WTC11 (cell line): ENCODE data around the gene KLK1. TPM values are rescaled to one million over a fixed set of nuclear protein-coding genes. Genes with fewer than 3 reads are reported as not detected.

ENCODE experiments used
- ATAC-seq: fragments of 200-7000 bp; cut with Tn5 transposase; 2 replicates; pipeline ENCODE4 v1.10.0; 2021; ENCODE audit warnings: mild to moderate bottlenecking, moderate library complexity
- CTCF ChIA-PET: fragments of 300-600 bp; sonication (Branson Sonifier 250); formaldehyde crosslinking; loops from one replicate; lab custom pipeline; 2021; ENCODE audit warnings: antibody characterized with exemption; lab: Charles Lee
- POLR2A ChIA-PET: fragments of 350-600 bp; sonication (Branson Sonifier 250); formaldehyde crosslinking; loops from one replicate; lab custom pipeline; 2021; ENCODE audit warnings: antibody characterized with exemption; lab: Charles Lee
- DNase-seq: peaks from one replicate; pipeline ENCODE4 v3.0.0; 2021; ENCODE audit warnings: low spot score
- H3K27ac Mint-ChIP-seq: 2 replicates; pipeline ENCODE4 v1.8.0; 2021; ENCODE audit warnings: mixed read lengths
- H3K27me3 Mint-ChIP-seq: 2 replicates; pipeline ENCODE4 v1.8.0; 2021; ENCODE audit warnings: low read depth, mild to moderate bottlenecking, moderate library complexity, mixed read lengths
- H3K36me3 Mint-ChIP-seq: 2 replicates; pipeline ENCODE4 v1.8.0; 2021; ENCODE audit warnings: mixed read lengths
- H3K4me1 Mint-ChIP-seq: 2 replicates; pipeline ENCODE4 v1.8.0; 2022; ENCODE audit warnings: mixed read lengths
- H3K4me3 Mint-ChIP-seq: 2 replicates; pipeline ENCODE4 v1.8.0; 2021; ENCODE audit warnings: mild to moderate bottlenecking, moderate library complexity, mixed read lengths
- H3K9me3 Mint-ChIP-seq: 2 replicates; pipeline ENCODE4 v1.8.0; 2021; ENCODE audit warnings: mixed read lengths
- ARID4B ChIP-seq: sonication (generic); formaldehyde crosslinking; IDR thresholded peaks from 2 replicates; pipeline ENCODE4 v1.8.0; 2023; ENCODE audit warnings: missing genetic modification reagents, mild to moderate bottlenecking, borderline replicate concordance
- E2F1 ChIP-seq: sonication (generic); formaldehyde crosslinking; IDR thresholded peaks from 2 replicates; pipeline ENCODE4 v1.8.0; 2022; ENCODE audit warnings: mild to moderate bottlenecking, missing genetic modification reagents
- ELF4 ChIP-seq: sonication (generic); formaldehyde crosslinking; IDR thresholded peaks from 2 replicates; pipeline ENCODE4 v1.8.1; 2022; ENCODE audit warnings: low read depth, mild to moderate bottlenecking, moderate library complexity, missing genetic modification reagents
- EMX1 ChIP-seq: fragments of 250-450 bp; sonication (Bioruptor Pico); IDR thresholded peaks from 2 replicates; pipeline ENCODE4 v1.8.0; 2021; ENCODE audit warnings: mild to moderate bottlenecking
- FOXJ3 ChIP-seq: sonication (generic); formaldehyde crosslinking; IDR thresholded peaks from 2 replicates; pipeline ENCODE4 v1.9.0; 2021; ENCODE audit warnings: missing genetic modification reagents, mild to moderate bottlenecking, borderline replicate concordance
- FOXP1 ChIP-seq: sonication (generic); formaldehyde crosslinking; IDR thresholded peaks from 2 replicates; pipeline ENCODE4 v1.8.0; 2022; ENCODE audit warnings: missing genetic modification reagents, mild to moderate bottlenecking, moderate library complexity, borderline replicate concordance
- GTF2I ChIP-seq: fragments of 250-450 bp; sonication (Bioruptor Pico); conservative IDR thresholded peaks from 2 replicates; pipeline ENCODE4 v1.4.0; 2021; ENCODE audit warnings: mild to moderate bottlenecking
- JAZF1 ChIP-seq: fragments of 250-450 bp; sonication (Bioruptor Pico); IDR thresholded peaks from 2 replicates; pipeline ENCODE4 v1.9.0; 2021; ENCODE audit warnings: moderate library complexity, mild to moderate bottlenecking, inconsistent platforms
- JUN ChIP-seq: sonication (generic); formaldehyde crosslinking; IDR thresholded peaks from 2 replicates; pipeline ENCODE4 v1.8.0; 2023; ENCODE audit warnings: mild to moderate bottlenecking, missing genetic modification reagents
- MXD4 ChIP-seq: fragments of 250-450 bp; sonication (Bioruptor Pico); IDR thresholded peaks from 2 replicates; pipeline ENCODE4 v1.8.0; 2021; ENCODE audit warnings: mild to moderate bottlenecking, moderate library complexity, borderline replicate concordance
- NR1H2 ChIP-seq: sonication (generic); formaldehyde crosslinking; IDR thresholded peaks from 2 replicates; pipeline ENCODE4 v1.9.0; 2021; ENCODE audit warnings: mild to moderate bottlenecking, moderate library complexity, missing genetic modification reagents
- NR2C2 ChIP-seq: sonication (generic); formaldehyde crosslinking; IDR thresholded peaks from 2 replicates; pipeline ENCODE4 v1.8.0; 2022; ENCODE audit warnings: mild to moderate bottlenecking, missing genetic modification reagents
- SMAD3 ChIP-seq: sonication (generic); formaldehyde crosslinking; IDR thresholded peaks from 2 replicates; pipeline ENCODE4 v1.8.0; 2022; ENCODE audit warnings: missing genetic modification reagents, mild to moderate bottlenecking, borderline replicate concordance
- SMAD4 ChIP-seq: sonication (generic); formaldehyde crosslinking; IDR thresholded peaks from 2 replicates; pipeline ENCODE4 v1.8.0; 2022; ENCODE audit warnings: mild to moderate bottlenecking, missing genetic modification reagents
- STAT6 ChIP-seq: sonication (generic); formaldehyde crosslinking; conservative IDR thresholded peaks from 2 replicates; pipeline ENCODE4 v1.8.1; 2023; ENCODE audit warnings: mild to moderate bottlenecking, low read depth, missing genetic modification reagents, moderate library complexity
- TEAD4 ChIP-seq: sonication (generic); formaldehyde crosslinking; IDR thresholded peaks from 2 replicates; pipeline ENCODE4 v1.8.0; 2022; ENCODE audit warnings: mild to moderate bottlenecking, missing genetic modification reagents
- ZNF232 ChIP-seq: sonication (generic); formaldehyde crosslinking; IDR thresholded peaks from 2 replicates; pipeline ENCODE4 v1.8.0; 2022; ENCODE audit warnings: mild to moderate bottlenecking, missing genetic modification reagents
- ZNF281 ChIP-seq: sonication (generic); formaldehyde crosslinking; IDR thresholded peaks from 2 replicates; pipeline ENCODE4 v1.8.0; 2023; ENCODE audit warnings: mild to moderate bottlenecking, missing genetic modification reagents
- ZNF396 ChIP-seq: fragments of 250-450 bp; sonication (Bioruptor Pico); IDR thresholded peaks from 2 replicates; pipeline ENCODE4 v1.8.0; 2021; ENCODE audit warnings: mild to moderate bottlenecking, moderate library complexity, borderline replicate concordance
- ZNF416 ChIP-seq: fragments of 250-450 bp; sonication (Bioruptor Pico); IDR thresholded peaks from 2 replicates; pipeline ENCODE4 v1.9.0; 2021; ENCODE audit warnings: mild to moderate bottlenecking, inconsistent platforms
- ZNF423 ChIP-seq: fragments of 250-450 bp; sonication (Bioruptor Pico); IDR thresholded peaks from 2 replicates; pipeline ENCODE4 v2.1.2; 2022; ENCODE audit warnings: mild to moderate bottlenecking, moderate library complexity
- ZNF671 ChIP-seq: fragments of 250-450 bp; sonication (Bioruptor Pico); IDR thresholded peaks from 2 replicates; pipeline ENCODE4 v1.8.0; 2021; ENCODE audit warnings: mild to moderate bottlenecking
- total RNA-seq: library from RNA; stranded (reverse); gene quantifications from 3 replicates; pipeline ENCODE4 v1.2.3, GENCODE V29; 2021
- TF ChIP-seq, protein P1 (sequence below): sonication (generic); formaldehyde crosslinking; IDR thresholded peaks from 2 replicates; pipeline ENCODE4 v1.8.0; 2022; ENCODE audit warnings: mild to moderate bottlenecking, missing genetic modification reagents

Gene KLK1
- total RNA-seq, 1 experiment from 2014 or later, result 3.9 TPM

- TF ChIP-seq SMAD4 (CRISPR knock-in tag) (0 out of 2 replicates have a peak, but pooled peaks have one; percentile 39), JUN (CRISPR knock-in tag) (peak; percentile 79; the same call in 1 of the 2 replicates), FOXJ3 (CRISPR knock-in tag) (no peak), FOXP1 (peak; percentile 87), ZNF281 (CRISPR knock-in tag) (0 out of 2 replicates have a peak, but pooled peaks have one; percentile 59), ZNF423 (CRISPR knock-in tag) (0 out of 2 replicates have a peak, but pooled peaks have one; percentile 3), NR2C2 (no peak), ARID4B (CRISPR knock-in tag) (peak; percentile 84; the same call in 1 of the 2 replicates), GTF2I (CRISPR knock-in tag) (no peak), NR1H2 (CRISPR knock-in tag) (no peak), JAZF1 (CRISPR knock-in tag) (no peak), ZNF416 (peak; percentile 91)
- TF ChIP-seq, protein P1, sequence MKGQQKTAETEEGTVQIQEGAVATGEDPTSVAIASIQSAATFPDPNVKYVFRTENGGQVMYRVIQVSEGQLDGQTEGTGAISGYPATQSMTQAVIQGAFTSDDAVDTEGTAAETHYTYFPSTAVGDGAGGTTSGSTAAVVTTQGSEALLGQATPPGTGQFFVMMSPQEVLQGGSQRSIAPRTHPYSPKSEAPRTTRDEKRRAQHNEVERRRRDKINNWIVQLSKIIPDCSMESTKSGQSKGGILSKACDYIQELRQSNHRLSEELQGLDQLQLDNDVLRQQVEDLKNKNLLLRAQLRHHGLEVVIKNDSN (CRISPR knock-in tag), result peak; percentile 94
Measured at GRCh38 chr19:50804420-50805272, 18.9 kb downstream of the KLK1 start (continued).

- Mint-ChIP-seq H3K27me3 (peaks cover 20% of the 10 kb centered on the region), H3K4me3 (peak overlapping the region; percentile 96), H3K4me1 (peaks cover 25% of the 10 kb centered on the region), H3K36me3 (peaks cover 45% of the 10 kb centered on the region), H3K9me3 (no peaks in the 10 kb centered on the region), H3K27ac (peak overlapping the region; percentile 100)
- POLR2A ChIA-PET, result no interaction called here
- ATAC-seq (peak; percentile 2; the same call in 1 of the 2 replicates), DNase-seq (peak; percentile 49)
- CTCF ChIA-PET, result interaction anchor here (1.2 to 2.6 kb wide), 3 partner anchors 20 to 285 kb away, joined by 3 to 13 read pairs (median 3); no protein-coding TSS in a partner anchor
- no peak for TF ChIP-seq ZNF396 (CRISPR knock-in tag)
- no peak for TF ChIP-seq ZNF232
- no peak for TF ChIP-seq JUN (CRISPR knock-in tag)
- no peak for TF ChIP-seq SMAD3 (CRISPR knock-in tag)
- TF ChIP-seq ELF4 (CRISPR knock-in tag), result no peak
- TF ChIP-seq E2F1 (CRISPR knock-in tag), result no peak
- no peak for TF ChIP-seq STAT6 (CRISPR knock-in tag)
- 0 out of 2 replicates have a peak, but pooled peaks have one; percentile 41 for TF ChIP-seq ZNF671
- TF ChIP-seq MXD4 (CRISPR knock-in tag), result no peak
- TF ChIP-seq TEAD4, result no peak
- TF ChIP-seq EMX1 (CRISPR knock-in tag), result 0 out of 2 replicates have a peak, but pooled peaks have one; percentile 75
Measured at GRCh38 chr19:50803633-50804419, 19.8 kb downstream of the KLK1 start.
